Bronchial epithelial cell (primary cell): ENCODE data around the gene RASAL3. TPM values are rescaled to one million over a fixed set of nuclear protein-coding genes. Genes with fewer than 3 reads are reported as not detected.

Source experiments
- DNase-seq: peaks from one replicate; pipeline ENCODE4 v3.0.0-alpha.2; 2010; ENCODE audit warnings: low read depth
- FAIRE-seq: peaks from 2 replicates; lab custom pipeline; 2011; peaks lifted over from hg19 to GRCh38; lab: Jason Lieb, UNC
- H3K27me3 ChIP-seq: 2 replicates; pipeline ENCODE4 v1.5.1; 2011; ENCODE audit warnings: low read length; ENCODE audit not compliant: control insufficient read depth, insufficient read depth
- H3K36me3 ChIP-seq: 2 replicates; pipeline ENCODE4 v1.5.1; 2011; ENCODE audit warnings: low read length; ENCODE audit not compliant: control insufficient read depth, insufficient read depth
- H3K4me3 ChIP-seq: 2 replicates; pipeline ENCODE4 v1.5.1; 2011; ENCODE audit warnings: mild to moderate bottlenecking, low read depth, low read length, control low read depth
- total RNA-seq: library from RNA; depleted of rRNA; stranded (reverse); fragments of >200 nt; gene quantifications from 2 replicates; pipeline ENCODE4 v1.2.1, GENCODE V29; 2014
- TF ChIP-seq, protein P1 (sequence below): IDR thresholded peaks from 2 replicates; pipeline ENCODE4 v1.5.1; 2011; ENCODE audit warnings: mild to moderate bottlenecking, moderate library complexity, low read length, control low read depth, inconsistent platforms; ENCODE audit not compliant: insufficient read depth, severe bottlenecking

Gene RASAL3
- total RNA-seq, 1 donor from 2014 or later = not detected

DNA sequence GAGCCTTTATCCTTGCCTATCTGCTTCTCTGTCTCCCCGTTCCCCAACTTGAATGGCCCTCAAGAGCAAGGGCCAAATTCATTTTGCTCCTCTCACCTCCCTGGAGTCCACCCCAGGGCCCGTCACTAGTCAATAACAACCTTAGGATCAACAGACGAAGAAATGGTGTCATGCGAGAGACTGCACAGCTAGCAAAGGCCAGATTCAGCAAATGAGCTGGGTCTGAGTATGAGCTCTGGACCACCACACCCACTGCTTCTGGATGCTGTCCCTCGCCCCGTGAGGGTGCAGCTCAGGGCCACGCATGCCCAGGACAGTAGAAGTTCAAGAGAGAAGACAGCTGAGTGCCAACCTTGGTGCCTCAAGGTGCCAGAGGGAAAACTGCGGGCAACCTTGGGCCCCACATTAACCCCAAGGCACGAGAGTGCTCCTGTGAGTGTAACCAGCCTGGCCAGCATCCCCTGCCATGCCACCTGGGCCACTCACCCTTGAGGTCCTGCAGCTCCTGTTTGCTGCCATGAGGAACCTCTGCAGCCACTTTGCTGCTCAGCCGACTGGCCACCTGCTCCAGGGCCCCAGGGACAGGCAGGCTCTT, 33.7 kb downstream of the RASAL3 start:
- Histone ChIP-seq H3K36me3 (peaks cover 15% of the 10 kb centered on the region), H3K27me3 (no peaks in the 10 kb centered on the region), H3K4me3 (no peak overlapping the region)
- TF ChIP-seq, protein P1, sequence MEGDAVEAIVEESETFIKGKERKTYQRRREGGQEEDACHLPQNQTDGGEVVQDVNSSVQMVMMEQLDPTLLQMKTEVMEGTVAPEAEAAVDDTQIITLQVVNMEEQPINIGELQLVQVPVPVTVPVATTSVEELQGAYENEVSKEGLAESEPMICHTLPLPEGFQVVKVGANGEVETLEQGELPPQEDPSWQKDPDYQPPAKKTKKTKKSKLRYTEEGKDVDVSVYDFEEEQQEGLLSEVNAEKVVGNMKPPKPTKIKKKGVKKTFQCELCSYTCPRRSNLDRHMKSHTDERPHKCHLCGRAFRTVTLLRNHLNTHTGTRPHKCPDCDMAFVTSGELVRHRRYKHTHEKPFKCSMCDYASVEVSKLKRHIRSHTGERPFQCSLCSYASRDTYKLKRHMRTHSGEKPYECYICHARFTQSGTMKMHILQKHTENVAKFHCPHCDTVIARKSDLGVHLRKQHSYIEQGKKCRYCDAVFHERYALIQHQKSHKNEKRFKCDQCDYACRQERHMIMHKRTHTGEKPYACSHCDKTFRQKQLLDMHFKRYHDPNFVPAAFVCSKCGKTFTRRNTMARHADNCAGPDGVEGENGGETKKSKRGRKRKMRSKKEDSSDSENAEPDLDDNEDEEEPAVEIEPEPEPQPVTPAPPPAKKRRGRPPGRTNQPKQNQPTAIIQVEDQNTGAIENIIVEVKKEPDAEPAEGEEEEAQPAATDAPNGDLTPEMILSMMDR = no peak
- no peak for FAIRE-seq
- no peak for DNase-seq

DNA sequence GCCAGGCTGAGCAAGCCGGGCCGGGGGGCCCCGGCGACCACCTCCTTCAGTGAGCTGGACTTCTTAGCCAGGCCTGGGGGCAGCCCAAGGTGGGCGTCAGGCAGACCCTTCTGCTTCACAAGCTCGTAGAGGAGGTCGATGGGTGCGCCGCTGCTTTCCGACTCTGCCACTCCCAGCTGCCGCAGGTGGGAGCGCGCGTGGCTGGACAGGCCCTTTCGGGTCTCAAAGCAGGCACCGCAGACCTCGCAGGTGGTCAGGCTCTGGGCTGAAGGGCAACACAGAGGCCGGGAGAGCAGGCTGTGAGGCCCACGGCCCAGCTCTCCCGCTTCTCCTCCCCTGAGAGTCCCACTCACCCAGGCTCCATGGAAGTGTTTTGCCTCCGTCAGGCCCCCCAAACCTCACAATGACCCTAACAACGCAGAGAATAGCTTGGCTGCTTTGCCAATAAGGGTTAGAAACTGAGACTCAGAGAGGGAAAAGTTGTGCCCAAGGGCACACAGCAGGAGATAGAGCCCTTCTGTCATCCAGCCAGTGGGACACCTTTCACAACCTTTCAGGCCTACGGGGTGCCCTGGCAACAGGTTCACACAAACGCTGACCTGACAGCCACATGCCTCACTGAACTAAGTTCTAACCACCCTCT, 34.4 kb downstream of the RASAL3 start:
- FAIRE-seq = peak; percentile 50
- TF ChIP-seq, protein P1 = no peak
- H3K27me3 ChIP-seq = no peaks in the 10 kb centered on the region
- no peak for DNase-seq
- no peak overlapping the region for H3K4me3 ChIP-seq
- H3K36me3 ChIP-seq = peaks cover 20% of the 10 kb centered on the region

DNA sequence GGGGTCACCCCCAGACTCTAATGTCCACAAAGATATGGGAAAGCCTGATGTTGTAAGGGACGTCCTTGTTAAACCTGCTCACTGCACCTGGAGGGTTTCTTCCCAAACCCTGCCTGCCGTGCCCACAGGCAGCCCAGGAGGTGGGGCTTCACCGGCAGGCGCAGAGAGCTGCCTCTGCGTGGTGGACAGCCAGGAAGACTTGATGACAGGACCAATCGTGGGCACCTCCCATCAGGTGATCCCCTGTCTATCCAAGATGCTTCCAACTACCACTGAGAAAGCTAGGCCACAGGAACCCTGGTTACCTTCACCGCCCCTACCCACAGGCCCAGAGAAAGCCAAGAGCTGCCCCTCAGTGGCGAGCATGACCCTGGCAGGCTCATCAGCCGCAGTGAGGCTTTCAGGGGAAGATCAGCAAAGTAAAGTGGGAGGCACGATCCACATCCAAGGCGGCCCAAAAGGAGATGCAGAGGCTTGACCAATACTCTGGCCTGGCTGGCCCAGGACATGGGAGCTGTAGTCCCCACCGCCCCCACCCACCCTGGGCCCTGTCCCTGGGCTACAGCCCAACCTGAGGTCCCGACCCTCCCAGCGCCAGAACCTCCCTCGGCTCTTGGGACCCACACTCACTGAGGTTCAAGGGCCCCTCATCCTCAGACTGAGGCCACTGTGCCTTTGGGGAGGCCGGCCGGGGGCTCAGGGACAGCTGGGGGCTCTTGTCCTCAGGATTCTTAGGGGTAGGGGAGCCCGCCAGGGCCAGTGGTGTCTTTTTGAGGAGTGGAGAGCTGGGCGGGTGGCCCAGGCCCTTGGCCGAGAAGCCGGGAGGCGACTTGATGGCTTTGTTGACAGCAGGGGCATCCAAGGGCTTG, 35.2 kb downstream of the RASAL3 start:
- TF ChIP-seq, protein P1 = no peak
- FAIRE-seq = no peak
- DNase-seq = no peak
- H3K4me3 ChIP-seq = no peak overlapping the region
- H3K36me3 ChIP-seq = peaks cover 25% of the 10 kb centered on the region
- no peaks in the 10 kb centered on the region for H3K27me3 ChIP-seq

DNA sequence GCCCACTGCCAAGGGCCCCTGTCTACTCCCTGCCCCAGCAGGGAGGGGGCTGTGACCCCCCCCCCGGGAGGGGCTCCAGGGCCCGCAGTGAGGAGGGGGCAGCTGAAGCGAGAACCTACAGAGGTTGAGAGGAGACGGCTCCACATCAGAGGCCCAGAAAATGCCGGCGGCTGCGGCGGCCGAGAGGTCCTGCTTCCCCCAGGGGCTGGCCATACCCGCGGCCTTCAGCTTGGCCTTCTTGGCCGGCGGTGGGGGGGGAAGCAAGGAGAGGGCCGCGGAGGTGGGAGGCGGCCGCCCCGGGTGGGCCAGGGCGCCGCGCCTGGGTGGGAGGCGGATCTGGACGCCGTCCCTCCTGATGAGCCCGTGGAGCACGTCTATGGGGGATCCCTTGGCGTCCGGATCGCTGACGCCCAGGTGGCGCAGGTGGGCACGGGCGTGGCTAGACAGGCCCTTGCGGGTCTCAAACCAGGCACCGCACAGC, 36.3 kb downstream of the RASAL3 start:
- DNase-seq (no peak), FAIRE-seq (no peak)
- Histone ChIP-seq H3K36me3 (peaks cover 36% of the 10 kb centered on the region), H3K4me3 (no peak overlapping the region), H3K27me3 (no peaks in the 10 kb centered on the region)
- TF ChIP-seq, protein P1 = no peak

DNA sequence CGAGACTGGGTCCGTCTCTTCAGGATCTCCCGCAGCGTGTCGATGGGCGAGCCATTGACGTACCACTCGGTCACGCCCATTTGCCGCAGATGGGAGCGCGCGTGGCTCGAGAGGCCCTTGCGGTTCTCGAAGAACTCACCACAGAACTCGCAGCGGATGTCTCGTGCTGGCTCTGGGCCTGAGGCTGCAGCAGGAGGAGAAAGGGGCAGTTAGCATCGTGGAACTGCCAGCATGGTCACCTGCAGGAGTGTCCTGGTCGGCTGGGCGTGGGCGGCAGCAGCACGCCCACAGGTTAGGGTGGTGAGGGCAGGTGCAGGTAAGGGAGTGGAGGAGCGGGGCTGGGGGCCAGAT, 37.0 kb downstream of the RASAL3 start:
- FAIRE-seq = no peak
- H3K4me3 ChIP-seq = no peak overlapping the region
- DNase-seq = no peak
- peaks cover 39% of the 10 kb centered on the region for H3K36me3 ChIP-seq
- no peaks in the 10 kb centered on the region for H3K27me3 ChIP-seq
- TF ChIP-seq, protein P1 = no peak
